Heart right ventricle (tissue), 16 donors: Measurements from ENCODE around the gene RAB25. TPM values are rescaled to one million over a fixed set of nuclear protein-coding genes. Genes with fewer than 3 reads are reported as not detected.

Source experiments
- ATAC-seq, 8 donors: fragments of 200-7000 bp; cut with Tn5 transposase; one replicate each; pipeline ENCODE4 v1.9.1; 2020; ENCODE audit warnings: mild to moderate bottlenecking in 8 of 8, moderate library complexity in 8 of 8, moderate number of reproducible peaks in 1 of 8
- DNase-seq, 2 donors: peaks; one replicate each; pipeline ENCODE4 v3.0.0-alpha.2; 2020
- H3K27ac ChIP-seq, 10 donors: fragments of 200-600 bp; sonication (generic) in 2 of 10; one replicate each; pipeline versions ENCODE4 v1.5.0 to v1.8.0; 2020 to 2022; ENCODE audit warnings: mild to moderate bottlenecking in 3 of 10
- H3K27me3 ChIP-seq, 7 donors: fragments of 200-600 bp; one replicate each; pipeline ENCODE4 v1.8.0; 2021 to 2022; ENCODE audit warnings: mild to moderate bottlenecking in 2 of 7
- H3K36me3 ChIP-seq, 9 donors: fragments of 200-600 bp; sonication (generic) in 1 of 9; one replicate each; pipeline versions ENCODE4 v1.5.0 to v1.8.0; 2020 to 2022; ENCODE audit warnings: mild to moderate bottlenecking in 2 of 9
- H3K4me1 ChIP-seq, 9 donors: fragments of 200-600 bp; sonication (generic) in 1 of 9; one replicate each; pipeline versions ENCODE4 v1.5.0 to v1.8.0; 2020 to 2022; ENCODE audit warnings: mild to moderate bottlenecking in 4 of 9
- H3K4me3 ChIP-seq, 10 donors: fragments of 200-600 bp; sonication (generic) in 2 of 10; one replicate each; pipeline versions ENCODE4 v1.5.0 to v1.8.0; 2020 to 2022; ENCODE audit warnings: mild to moderate bottlenecking in 7 of 10, moderate library complexity in 2 of 10
- H3K9me3 ChIP-seq, 11 donors: fragments of 200-600 bp in 10 of 11; sonication (generic) in 2 of 11; one replicate each; pipeline versions ENCODE4 v1.5.0 to v1.8.0; 2013 to 2022; ENCODE audit warnings: mild to moderate bottlenecking in 2 of 11, control low read depth in 1 of 11, moderate library complexity in 1 of 11
- CTCF ChIP-seq, 9 donors: fragments of 200-600 bp; sonication (generic) in 2 of 9; IDR thresholded peaks; one replicate each; pipeline versions ENCODE4 v1.5.0 to v1.8.0; 2021 to 2022; ENCODE audit warnings: antibody characterized with exemption in 9 of 9, mild to moderate bottlenecking in 5 of 9, moderate library complexity in 1 of 9
- WGBS, 2 donors: extraction: QIAGEN DNeasy Blood & Tissue Kit; methylation state at CpG; one replicate each; pipeline ENCODE4 v1.1.7; 2013; ENCODE audit warnings: inconsistent platforms in 1 of 2; 5-methylcytosine and 5-hydroxymethylcytosine counted together
- intact Hi-C, 10 donors: fragments of 100-400 bp; cut with DNase I; formaldehyde crosslinking; loops; one replicate each; pipeline versions ENCODE4 v1.11.1 to v1.14.2; 2022
- polyA plus RNA-seq, 2 donors: library from polyadenylated mRNA; stranded (reverse); fragments of 200-250 nt; gene quantifications; one replicate each; pipeline ENCODE4 v1.2.3, GENCODE V29; 2013
- total RNA-seq, 10 donors: library from RNA; stranded (reverse); fragmentation: NEBNext Ultra II Directional in 3 of 10; extraction: Animal tissue kit (Norgen Biotek cat#: 25700) in 3 of 10; gene quantifications; one replicate each; pipeline versions ENCODE4 v1.2.1 to v1.2.4, GENCODE V29; 2021 to 2023
- donor health status: Arrhythmogenic right ventricular cardiomyopathy.
- donor health status: ischemic (EF 13 %, LVEDD 7.1; RV severe dilation, severe dysfunction).
- donor health status: healthy with polysubstance abuse.
- donor health status: DM: no; HTN: yes; CAD: no.
- donor health status: DM: no; HTN: no; CAD: no.
- donor health status: ischemic (EF 25% LVEDD 6.9; RV normal size, moderate dysfunction).
- donor health status: ischemic (EF 25% LVEDD 5.7; RV mildly dilated, moderate dysfunction).
- donor health status: healthy.
- donor health status: DM: yes; HTN: yes; CAD: no.
- donor health status: Ischemic cardiomyopathy.
- donor health status: ischemic (EF 35%, LVEDD 5.7; RV mildly dilated, moderate dysfunction).
- donor health status: nonischemic (EF 11% LVEDD 7.7; RV severe dilation, severe dysfunction).
- donor health status: DM: yes; HTN: yes; CAD: no.
- donor health status: PGD.
- donor health status: ischemic (EF 29% LVEDD 5.4; RV normal size, mild dysfunction).
- donor health status: nonischemic (EF 23%, LVEDD 6.1; RV moderate dilation, normal function).

Gene RAB25
- total and polyA plus RNA-seq, 12 donors, result 0.17 to 0.50 TPM; not detected in 10

- ATAC-seq (no peak), DNase-seq (no peak)
- intact Hi-C loops, result loop anchor here in 3 of 10 donors (5.0 to 10.0 kb wide), 2 partner anchors 33 to 121 kb away; partner anchors contain the start of genes SSR2 (in 2 of the 3) and KHDC4 (in 1 of the 3)
- Histone ChIP-seq H3K27ac (peak overlapping the region; percentile 16 to 99 (median 96)), H3K4me1 (peaks cover 5 to 43% (median 31%) of the 10 kb centered on the region in 9 donors), H3K9me3 (no peaks in the 10 kb centered on the region), H3K36me3 (peaks cover 0 to 28% (median 0%) of the 10 kb centered on the region in 9 donors), H3K4me3 (peak overlapping the region; percentile 66 to 86 (median 79)), H3K27me3 (no peaks in the 10 kb centered on the region)
- TF ChIP-seq CTCF (IDR thresholded peaks at IDR 0.05), result no peak
- WGBS, 2 donors, result 21 to 23% methylated on average over 17 of the region's 17 CpGs
Observed at GRCh38 chr1:156055281-156056048, 5.5 kb upstream of the RAB25 start.

DNA sequence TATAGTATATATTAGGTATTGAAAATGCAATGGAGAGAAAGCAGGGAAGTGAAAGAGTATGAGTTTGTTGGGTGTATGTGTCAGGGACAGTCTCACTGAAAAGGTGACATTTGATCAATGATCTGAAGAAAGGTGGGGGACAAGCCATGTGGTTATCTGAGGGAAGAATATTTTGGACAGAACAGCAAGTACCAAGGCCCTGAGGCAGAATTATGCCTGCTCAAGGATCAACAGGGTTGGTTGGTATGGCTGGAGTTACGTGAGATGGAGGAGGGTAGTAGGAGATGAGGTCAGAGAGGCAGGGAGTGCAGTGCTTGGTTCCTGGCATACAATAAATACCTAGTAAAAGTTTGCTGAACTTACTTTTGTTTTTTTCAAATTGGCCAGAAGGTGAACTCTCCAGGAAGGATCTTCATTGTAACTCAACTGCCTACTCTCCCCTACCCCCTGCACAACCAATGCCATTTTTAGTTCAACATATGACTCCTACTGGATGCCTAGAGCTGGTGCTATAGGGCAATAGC, 4.6 kb upstream of the RAB25 start:
- peak overlapping the region in 1 of 10 donors; percentile 86 for H3K4me3 ChIP-seq
- ATAC-seq (no peak), DNase-seq (no peak)
- intact Hi-C loops, result loop anchor here in 3 of 10 donors (5.0 to 10.0 kb wide), 2 partner anchors 34 to 122 kb away; partner anchors contain the start of genes SSR2 (in 2 of the 3) and KHDC4 (in 1 of the 3)
- WGBS, 2 donors, result 96 to 100% methylated on average over 1 of the region's 1 CpG
- TF ChIP-seq CTCF (IDR thresholded peaks at IDR 0.05), result no peak
- no peaks in the 10 kb centered on the region for H3K27me3 ChIP-seq
- peaks cover 0 to 26% (median 0%) of the 10 kb centered on the region in 9 donors for H3K36me3 ChIP-seq
- no peak overlapping the region for H3K27ac ChIP-seq
- H3K9me3 ChIP-seq, result no peaks in the 10 kb centered on the region
- peaks cover 5 to 34% (median 23%) of the 10 kb centered on the region in 9 donors for H3K4me1 ChIP-seq

DNA sequence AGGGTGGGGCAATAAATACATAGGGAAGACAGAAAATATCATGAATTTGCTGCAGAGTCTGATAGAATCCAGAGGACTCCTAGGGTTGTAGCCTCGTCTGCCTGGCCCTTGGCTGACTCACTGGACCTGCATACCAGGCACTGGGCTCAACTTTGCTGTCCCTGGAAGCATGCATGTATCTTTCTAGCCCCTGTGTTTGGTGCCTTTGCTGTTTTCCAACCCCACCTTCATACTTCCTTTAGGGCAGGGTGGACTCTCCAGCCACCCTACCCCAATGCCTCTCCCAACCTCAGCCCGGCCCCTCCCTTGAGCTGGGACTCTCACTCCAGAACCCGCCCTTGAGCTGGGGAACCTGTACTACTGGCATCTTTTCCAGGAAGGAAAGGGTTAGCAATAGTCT, 1.2 kb downstream of the RAB25 start:
- Histone ChIP-seq H3K9me3 (no peaks in the 10 kb centered on the region), H3K4me3 (no peak overlapping the region), H3K27ac (no peak overlapping the region), H3K27me3 (no peaks in the 10 kb centered on the region), H3K36me3 (peaks cover 0 to 16% (median 0%) of the 10 kb centered on the region in 9 donors), H3K4me1 (no peaks in the 10 kb centered on the region)
- DNase-seq (no peak), ATAC-seq (no peak)
- 92 to 95% methylated on average over 3 of the region's 3 CpGs for WGBS, 2 donors
- no peak for TF ChIP-seq CTCF (IDR thresholded peaks at IDR 0.05)
- intact Hi-C loops, result loop anchor here in 1 of 10 donors (10.0 kb wide), 1 partner anchor 57 kb away; no protein-coding TSS in a partner anchor

DNA sequence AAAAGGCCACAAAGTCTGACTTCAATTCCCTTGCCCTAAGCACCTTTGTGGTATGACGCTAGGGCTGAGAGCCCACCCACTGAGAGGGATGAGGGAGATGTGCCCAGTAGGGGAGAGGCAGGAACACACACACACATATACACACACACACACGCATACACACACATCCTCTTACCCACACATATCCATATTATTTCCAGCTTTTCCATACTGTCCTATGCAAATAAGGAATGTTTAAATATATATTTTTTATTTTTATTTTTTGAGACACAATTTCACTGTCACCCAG, 3.0 kb downstream of the RAB25 start:
- H3K4me3 ChIP-seq, result no peak overlapping the region
- intact Hi-C loops, result loop anchor here in 1 of 10 donors (10.0 kb wide), 1 partner anchor 59 kb away; no protein-coding TSS in a partner anchor
- ATAC-seq (no peak), DNase-seq (no peak)
- TF ChIP-seq CTCF (IDR thresholded peaks at IDR 0.05), result no peak
- H3K27me3 ChIP-seq, result no peaks in the 10 kb centered on the region
- H3K36me3 ChIP-seq, result peaks cover 0 to under 1% (median 0%) of the 10 kb centered on the region in 9 donors
- H3K27ac ChIP-seq, result no peak overlapping the region
- 60 to 71% methylated on average over 2 of the region's 2 CpGs for WGBS, 2 donors
- H3K9me3 ChIP-seq, result no peaks in the 10 kb centered on the region
- H3K4me1 ChIP-seq, result no peaks in the 10 kb centered on the region
